HEK293 (cell line): Measurements from ENCODE around the gene MASP1.

Experiments
- CTCF ChIP-seq: fragments of 450-650 bp; formaldehyde crosslinking; IDR thresholded peaks from 2 replicates; pipeline ENCODE4 v1.5.1; 2016; ENCODE audit warnings: missing biosample characterization, missing genetic modification characterization
- REST ChIP-seq: fragments of 450-650 bp; formaldehyde crosslinking; IDR thresholded peaks from 2 replicates; pipeline ENCODE4 v1.5.1; 2016; ENCODE audit warnings: missing biosample characterization, missing genetic modification characterization
- ZBTB7A ChIP-seq: fragments of 450-650 bp; formaldehyde crosslinking; IDR thresholded peaks from 2 replicates; pipeline ENCODE4 v1.5.1; 2016; ENCODE audit warnings: low read depth, missing biosample characterization, missing genetic modification characterization
- ZNF121 ChIP-seq: fragments of 450-650 bp; formaldehyde crosslinking; IDR thresholded peaks from 2 replicates; pipeline ENCODE4 v1.5.1; 2016; ENCODE audit warnings: missing biosample characterization, missing genetic modification characterization
- ZNF138 ChIP-seq: fragments of 450-650 bp; formaldehyde crosslinking; IDR thresholded peaks from 2 replicates; pipeline ENCODE4 v1.5.1; 2016; ENCODE audit warnings: missing biosample characterization, missing genetic modification characterization, borderline replicate concordance
- ZNF350 ChIP-seq: fragments of 450-650 bp; formaldehyde crosslinking; IDR thresholded peaks from 2 replicates; pipeline ENCODE4 v1.5.0; 2017; ENCODE audit warnings: missing biosample characterization, mild to moderate bottlenecking, missing genetic modification characterization
- ZNF398 ChIP-seq: fragments of 450-650 bp; formaldehyde crosslinking; IDR thresholded peaks from 2 replicates; pipeline ENCODE4 v1.5.1; 2017; ENCODE audit warnings: missing biosample characterization, missing genetic modification characterization
- ZNF433 ChIP-seq: fragments of 450-650 bp; formaldehyde crosslinking; IDR thresholded peaks from 2 replicates; pipeline ENCODE4 v1.5.1; 2016; ENCODE audit warnings: missing biosample characterization, missing genetic modification characterization, low read depth
- ZNF785 ChIP-seq: fragments of 450-650 bp; formaldehyde crosslinking; IDR thresholded peaks from 2 replicates; pipeline ENCODE4 v1.5.1; 2016; ENCODE audit warnings: missing biosample characterization, missing genetic modification characterization
- ZNF792 ChIP-seq: fragments of 450-650 bp; formaldehyde crosslinking; IDR thresholded peaks from 2 replicates; pipeline ENCODE4 v1.5.1; 2016; ENCODE audit warnings: missing biosample characterization, missing genetic modification characterization
- TF ChIP-seq, protein P1 (sequence below): fragments of 450-650 bp; IDR thresholded peaks from 2 replicates; pipeline ENCODE4 v1.5.1; 2018; ENCODE audit warnings: missing biosample characterization, mild to moderate bottlenecking, missing genetic modification characterization
- TF ChIP-seq, protein P2 (sequence below): fragments of 450-650 bp; formaldehyde crosslinking; IDR thresholded peaks from 2 replicates; pipeline ENCODE4 v1.5.1; 2016; ENCODE audit warnings: missing biosample characterization, missing genetic modification characterization

DNA sequence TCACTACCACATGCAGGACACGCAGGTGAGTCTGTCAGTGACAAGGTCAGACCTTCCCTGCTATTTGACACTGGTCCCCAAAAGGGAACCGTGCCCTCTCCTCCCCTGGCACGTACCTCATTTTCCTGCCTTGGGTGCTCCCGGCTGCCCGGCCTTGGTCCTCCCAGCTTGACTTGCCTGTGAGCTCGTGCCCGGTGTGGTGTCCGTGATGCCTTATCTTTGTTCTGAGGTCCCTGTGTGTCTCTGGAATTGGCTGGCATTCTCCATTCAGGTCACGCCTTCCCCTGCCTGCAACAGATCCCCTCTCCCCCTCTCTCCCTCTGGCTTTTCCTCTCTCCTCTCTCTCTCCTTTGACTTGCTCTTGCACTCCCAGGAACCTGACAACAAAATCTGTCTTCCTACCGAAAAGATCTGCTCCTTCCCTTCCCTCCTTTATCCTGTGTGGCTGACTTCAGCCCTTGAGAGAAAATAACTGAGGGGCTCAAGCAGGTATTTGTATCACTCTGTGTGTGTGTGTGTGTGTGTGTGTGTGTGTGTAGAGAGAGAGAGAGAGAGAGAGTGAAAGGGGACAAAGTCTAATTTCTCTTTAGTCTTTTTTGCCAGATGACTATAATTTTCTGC lies at the start of gene MASP1:
- no peak for TF ChIP-seq CTCF
- TF ChIP-seq ZNF138 (tag by site-specific recombination) = no peak
- TF ChIP-seq ZNF398 (tag by site-specific recombination) = no peak
- TF ChIP-seq REST (tag by site-specific recombination) = no peak
- TF ChIP-seq ZNF785 (tag by site-specific recombination) = no peak
- no peak for TF ChIP-seq ZNF792 (tag by site-specific recombination)
- TF ChIP-seq, protein P1, sequence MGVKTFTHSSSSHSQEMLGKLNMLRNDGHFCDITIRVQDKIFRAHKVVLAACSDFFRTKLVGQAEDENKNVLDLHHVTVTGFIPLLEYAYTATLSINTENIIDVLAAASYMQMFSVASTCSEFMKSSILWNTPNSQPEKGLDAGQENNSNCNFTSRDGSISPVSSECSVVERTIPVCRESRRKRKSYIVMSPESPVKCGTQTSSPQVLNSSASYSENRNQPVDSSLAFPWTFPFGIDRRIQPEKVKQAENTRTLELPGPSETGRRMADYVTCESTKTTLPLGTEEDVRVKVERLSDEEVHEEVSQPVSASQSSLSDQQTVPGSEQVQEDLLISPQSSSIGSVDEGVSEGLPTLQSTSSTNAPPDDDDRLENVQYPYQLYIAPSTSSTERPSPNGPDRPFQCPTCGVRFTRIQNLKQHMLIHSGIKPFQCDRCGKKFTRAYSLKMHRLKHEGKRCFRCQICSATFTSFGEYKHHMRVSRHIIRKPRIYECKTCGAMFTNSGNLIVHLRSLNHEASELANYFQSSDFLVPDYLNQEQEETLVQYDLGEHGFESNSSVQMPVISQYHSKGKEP (tag by site-specific recombination) = no peak
- no peak for TF ChIP-seq ZNF350 (tag by site-specific recombination)
- TF ChIP-seq ZBTB7A (tag by site-specific recombination) = no peak
- TF ChIP-seq, protein P2, sequence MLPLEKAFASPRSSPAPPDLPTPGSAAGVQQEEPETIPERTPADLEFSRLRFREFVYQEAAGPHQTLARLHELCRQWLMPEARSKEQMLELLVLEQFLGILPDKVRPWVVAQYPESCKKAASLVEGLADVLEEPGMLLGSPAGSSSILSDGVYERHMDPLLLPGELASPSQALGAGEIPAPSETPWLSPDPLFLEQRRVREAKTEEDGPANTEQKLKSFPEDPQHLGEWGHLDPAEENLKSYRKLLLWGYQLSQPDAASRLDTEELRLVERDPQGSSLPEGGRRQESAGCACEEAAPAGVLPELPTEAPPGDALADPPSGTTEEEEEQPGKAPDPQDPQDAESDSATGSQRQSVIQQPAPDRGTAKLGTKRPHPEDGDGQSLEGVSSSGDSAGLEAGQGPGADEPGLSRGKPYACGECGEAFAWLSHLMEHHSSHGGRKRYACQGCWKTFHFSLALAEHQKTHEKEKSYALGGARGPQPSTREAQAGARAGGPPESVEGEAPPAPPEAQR (tag by site-specific recombination) = no peak
- TF ChIP-seq ZNF121 = no peak
- no peak for TF ChIP-seq ZNF433
